ENCODE data around the gene IFI44.

- TF ChIP-seq CTCF (IDR thresholded peaks at IDR 0.05) (no peak), POLR2A (IDR thresholded peaks at IDR 0.05) (no peak), POLR2AphosphoS5 (IDR thresholded peaks at IDR 0.05; ENCODE audit: insufficient read depth in 1 of 2, low read depth in 1 of 2) (no peak)
Observed at GRCh38 chr1:78677788-78678187, 28.2 kb downstream of the IFI44 start.

Data from vagina (tissue), 2 donors.